ENCODE data around the gene PKP2.

Gene PKP2

DNA sequence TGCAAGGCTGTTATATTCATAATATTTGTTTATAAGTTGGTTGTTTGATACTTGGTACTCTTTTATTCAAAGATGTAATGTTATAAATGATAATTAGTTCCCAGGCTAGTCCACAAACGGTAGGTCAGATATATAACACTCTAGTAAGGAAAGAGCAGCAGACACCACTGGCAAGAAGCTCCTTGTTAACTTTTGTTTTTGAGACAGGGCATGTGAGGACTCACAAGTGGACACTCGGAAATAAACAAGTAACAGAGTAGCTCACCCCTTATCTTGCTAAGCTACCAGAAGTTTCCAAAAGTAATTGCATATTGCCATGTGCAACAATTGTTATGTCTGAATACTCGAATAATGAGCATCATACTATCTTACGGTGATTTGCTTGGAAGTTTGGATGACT, 102.3 kb downstream of the PKP2 start:
- no peaks in the 10 kb centered on the region for H3K4me1 ChIP-seq (ENCODE audit: control insufficient read depth, insufficient read depth, low read length)
- H3K36me3 ChIP-seq (ENCODE audit: control insufficient read depth, insufficient read depth, low read length), result no peaks in the 10 kb centered on the region
- no peak overlapping the region for H3K4me3 ChIP-seq (ENCODE audit: insufficient read depth, low read depth, low read length)
- WGBS, 2 experiments, result 95% methylated on average over 4 of the region's 4 CpGs
- no peaks in the 10 kb centered on the region for H3K27me3 ChIP-seq (ENCODE audit: control insufficient read depth, insufficient read depth, low read length, poor library complexity, severe bottlenecking)
- no peaks in the 10 kb centered on the region for H3K9me3 ChIP-seq (ENCODE audit: control insufficient read depth, low read length)
- H3K27ac ChIP-seq (ENCODE audit: insufficient read depth, low read depth, low read length, poor library complexity, severe bottlenecking), result no peak overlapping the region

DNA sequence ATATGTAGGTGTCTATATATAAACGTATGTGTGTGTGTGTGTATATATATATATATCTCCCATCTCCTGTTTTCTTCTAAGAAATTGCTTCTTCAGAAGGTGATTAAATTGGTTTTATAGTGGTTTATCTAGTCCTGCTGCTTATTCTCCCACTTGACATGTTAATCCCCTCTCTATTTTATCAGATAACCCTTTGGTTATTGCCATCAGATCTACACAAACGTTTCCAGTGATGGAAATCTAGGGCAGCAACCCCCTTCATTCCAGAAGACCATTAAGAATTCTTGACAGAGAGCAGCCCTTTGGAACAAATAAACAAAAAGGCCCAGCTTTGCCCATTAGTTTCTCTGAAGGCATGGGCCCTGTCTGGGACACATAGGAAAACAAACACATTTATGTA, 106.7 kb downstream of the PKP2 start:
- Histone ChIP-seq H3K9me3 (ENCODE audit: control insufficient read depth, low read length) (no peaks in the 10 kb centered on the region), H3K4me1 (ENCODE audit: control insufficient read depth, insufficient read depth, low read length) (no peaks in the 10 kb centered on the region), H3K4me3 (ENCODE audit: insufficient read depth, low read depth, low read length) (no peak overlapping the region), H3K36me3 (ENCODE audit: control insufficient read depth, insufficient read depth, low read length) (no peaks in the 10 kb centered on the region), H3K27me3 (ENCODE audit: control insufficient read depth, insufficient read depth, low read length, poor library complexity, severe bottlenecking) (no peaks in the 10 kb centered on the region), H3K27ac (ENCODE audit: insufficient read depth, low read depth, low read length, poor library complexity, severe bottlenecking) (no peak overlapping the region)
- 86 to 87% methylated on average over 1 of the region's 2 CpGs for WGBS, 2 experiments

DNA sequence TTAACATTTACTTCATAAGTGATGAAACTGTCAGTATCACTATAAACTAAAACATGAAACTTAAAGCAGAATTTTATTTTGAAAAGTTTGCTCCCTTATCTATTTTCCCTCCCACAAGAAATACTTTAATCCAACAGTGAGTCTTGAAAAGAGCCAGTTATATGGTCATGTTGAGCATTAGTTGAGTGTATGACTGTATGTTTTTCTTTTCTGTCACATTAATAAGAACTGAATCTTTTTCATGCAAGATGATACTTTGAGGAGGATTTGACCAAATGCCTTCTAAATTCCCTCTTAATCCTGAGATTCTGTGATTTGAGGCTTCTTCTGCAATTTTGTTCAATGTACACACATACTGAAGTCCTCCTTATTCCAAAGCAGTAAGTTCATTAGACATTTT, 107.1 kb downstream of the PKP2 start:
- no peaks in the 10 kb centered on the region for H3K9me3 ChIP-seq (ENCODE audit: control insufficient read depth, low read length)
- H3K4me3 ChIP-seq (ENCODE audit: insufficient read depth, low read depth, low read length), result no peak overlapping the region
- no peaks in the 10 kb centered on the region for H3K4me1 ChIP-seq (ENCODE audit: control insufficient read depth, insufficient read depth, low read length)
- no peaks in the 10 kb centered on the region for H3K27me3 ChIP-seq (ENCODE audit: control insufficient read depth, insufficient read depth, low read length, poor library complexity, severe bottlenecking)
- H3K27ac ChIP-seq (ENCODE audit: insufficient read depth, low read depth, low read length, poor library complexity, severe bottlenecking), result no peak overlapping the region
- H3K36me3 ChIP-seq (ENCODE audit: control insufficient read depth, insufficient read depth, low read length), result no peaks in the 10 kb centered on the region

DNA sequence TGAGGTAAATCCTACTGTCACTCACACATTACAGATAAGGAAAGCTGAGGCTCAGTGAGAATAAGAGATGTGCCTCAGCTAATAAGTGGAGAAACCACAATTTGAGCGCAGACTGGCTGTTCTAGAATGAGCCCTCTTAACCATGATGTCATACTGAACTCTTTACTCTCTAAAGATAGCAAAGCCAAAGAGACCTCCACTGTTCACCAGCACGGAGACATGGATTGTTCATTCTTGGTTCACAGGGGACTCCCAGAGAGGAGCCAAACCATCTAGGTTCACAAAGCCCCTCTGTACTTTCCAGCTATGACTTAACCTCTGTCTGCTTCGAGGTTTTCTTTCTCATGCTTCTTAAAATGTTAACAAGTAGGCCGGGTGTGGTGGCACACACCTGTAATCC, 108.2 kb downstream of the PKP2 start:
- Histone ChIP-seq H3K4me3 (ENCODE audit: insufficient read depth, low read depth, low read length) (no peak overlapping the region), H3K4me1 (ENCODE audit: control insufficient read depth, insufficient read depth, low read length) (no peaks in the 10 kb centered on the region), H3K27ac (ENCODE audit: insufficient read depth, low read depth, low read length, poor library complexity, severe bottlenecking) (no peak overlapping the region), H3K36me3 (ENCODE audit: control insufficient read depth, insufficient read depth, low read length) (no peaks in the 10 kb centered on the region), H3K9me3 (ENCODE audit: control insufficient read depth, low read length) (no peaks in the 10 kb centered on the region), H3K27me3 (ENCODE audit: control insufficient read depth, insufficient read depth, low read length, poor library complexity, severe bottlenecking) (no peaks in the 10 kb centered on the region)
- 93 to 98% methylated on average over 4 of the region's 4 CpGs for WGBS, 2 experiments

DNA sequence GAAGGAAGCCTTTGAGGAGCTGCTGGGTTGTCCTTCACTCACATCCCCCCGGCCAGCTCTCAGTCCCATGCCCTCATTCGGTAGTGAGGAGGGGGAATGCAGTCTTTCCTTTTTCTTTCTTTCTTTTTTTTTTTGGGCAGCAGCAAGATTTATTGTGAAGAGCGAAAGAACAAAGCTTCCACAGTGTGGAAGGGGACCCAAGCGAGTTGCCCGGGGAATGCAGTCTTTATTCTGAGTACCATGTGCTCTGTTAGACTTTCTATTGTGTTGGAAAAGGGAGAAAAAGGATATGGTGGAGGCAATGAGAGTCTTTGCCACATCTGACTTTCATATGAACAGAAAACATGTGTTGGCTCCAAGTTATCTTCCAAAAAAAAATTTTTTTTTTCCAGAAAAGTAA, 111.0 kb downstream of the PKP2 start:
- H3K27ac ChIP-seq (ENCODE audit: insufficient read depth, low read depth, low read length, poor library complexity, severe bottlenecking), result no peak overlapping the region
- H3K4me1 ChIP-seq (ENCODE audit: control insufficient read depth, insufficient read depth, low read length), result no peaks in the 10 kb centered on the region
- H3K4me3 ChIP-seq (ENCODE audit: insufficient read depth, low read depth, low read length), result no peak overlapping the region
- no peaks in the 10 kb centered on the region for H3K9me3 ChIP-seq (ENCODE audit: control insufficient read depth, low read length)
- H3K27me3 ChIP-seq (ENCODE audit: control insufficient read depth, insufficient read depth, low read length, poor library complexity, severe bottlenecking), result no peaks in the 10 kb centered on the region
- WGBS, 2 experiments, result 86 to 91% methylated on average over 5 of the region's 5 CpGs
- H3K36me3 ChIP-seq (ENCODE audit: control insufficient read depth, insufficient read depth, low read length), result no peaks in the 10 kb centered on the region

DNA sequence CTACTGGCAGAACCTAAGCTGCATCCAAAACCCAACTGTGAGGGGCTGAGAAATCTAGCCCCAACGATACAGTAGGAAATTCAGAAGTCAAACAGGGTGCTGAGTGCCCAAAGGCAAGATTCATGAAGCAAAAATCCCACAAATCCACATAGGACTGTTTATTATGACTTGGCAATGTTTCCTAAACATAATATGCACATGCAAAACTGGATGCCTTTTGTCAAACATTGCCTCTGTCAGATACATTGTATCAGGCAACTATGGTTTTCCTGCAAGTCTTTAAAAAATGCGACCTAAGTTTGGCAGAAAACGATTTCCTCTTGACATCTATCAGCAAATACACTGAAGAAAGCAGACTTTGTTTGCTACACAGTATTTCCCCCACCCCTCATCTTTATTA, 113.5 kb downstream of the PKP2 start:
- Histone ChIP-seq H3K4me1 (ENCODE audit: control insufficient read depth, insufficient read depth, low read length) (no peaks in the 10 kb centered on the region), H3K36me3 (ENCODE audit: control insufficient read depth, insufficient read depth, low read length) (no peaks in the 10 kb centered on the region), H3K27me3 (ENCODE audit: control insufficient read depth, insufficient read depth, low read length, poor library complexity, severe bottlenecking) (no peaks in the 10 kb centered on the region), H3K9me3 (ENCODE audit: control insufficient read depth, low read length) (no peaks in the 10 kb centered on the region), H3K27ac (ENCODE audit: insufficient read depth, low read depth, low read length, poor library complexity, severe bottlenecking) (no peak overlapping the region), H3K4me3 (ENCODE audit: insufficient read depth, low read depth, low read length) (no peak overlapping the region)
- 89 to 92% methylated on average over 3 of the region's 3 CpGs for WGBS, 2 experiments

DNA sequence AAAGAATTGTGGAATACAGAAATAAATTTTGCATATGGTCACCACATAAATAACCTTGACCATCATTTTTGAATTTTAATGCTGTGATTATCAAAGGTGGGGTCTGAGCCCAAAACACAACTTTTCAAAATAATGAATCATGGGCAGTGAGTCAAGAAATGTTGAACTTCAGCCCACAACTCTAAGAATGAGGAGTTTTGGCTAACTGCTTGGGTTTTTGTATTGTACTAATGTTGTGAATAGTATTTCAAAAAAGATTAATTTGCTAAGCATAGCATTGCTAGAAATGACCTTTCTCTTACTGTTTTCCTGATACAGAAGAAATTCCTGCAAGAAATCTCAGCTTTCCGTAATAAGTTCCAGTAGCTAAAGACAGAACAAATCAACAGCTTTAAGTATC, 116.5 kb downstream of the PKP2 start:
- Histone ChIP-seq H3K36me3 (ENCODE audit: control insufficient read depth, insufficient read depth, low read length) (no peaks in the 10 kb centered on the region), H3K27ac (ENCODE audit: insufficient read depth, low read depth, low read length, poor library complexity, severe bottlenecking) (no peak overlapping the region), H3K4me3 (ENCODE audit: insufficient read depth, low read depth, low read length) (no peak overlapping the region), H3K27me3 (ENCODE audit: control insufficient read depth, insufficient read depth, low read length, poor library complexity, severe bottlenecking) (no peaks in the 10 kb centered on the region), H3K4me1 (ENCODE audit: control insufficient read depth, insufficient read depth, low read length) (no peaks in the 10 kb centered on the region), H3K9me3 (ENCODE audit: control insufficient read depth, low read length) (no peaks in the 10 kb centered on the region)
- 93 to 100% methylated on average over 1 of the region's 1 CpG for WGBS, 2 experiments

DNA sequence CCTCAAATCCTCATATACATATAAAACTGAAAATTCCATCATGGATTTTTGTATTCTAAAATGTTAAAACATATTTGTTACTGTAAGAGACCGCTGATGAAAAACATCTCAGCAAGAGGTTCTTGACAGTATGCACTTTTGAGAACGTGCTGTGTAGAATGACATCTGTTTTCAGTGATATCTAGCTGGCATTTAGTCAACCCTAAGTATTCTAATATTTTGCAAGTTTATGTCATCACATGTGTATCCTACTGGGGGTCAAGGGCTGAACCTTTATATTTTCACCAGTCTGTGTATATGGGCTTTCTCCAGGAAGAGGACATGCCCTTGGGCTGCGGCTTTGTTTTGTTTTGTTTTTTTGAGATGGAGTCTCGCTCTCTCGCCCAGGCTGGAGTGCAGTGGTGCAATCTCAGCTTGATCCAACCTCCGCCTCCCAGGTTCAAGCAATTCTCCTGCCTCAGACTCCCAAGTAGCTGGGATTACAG, 118.8 kb downstream of the PKP2 start:
- Histone ChIP-seq H3K36me3 (ENCODE audit: control insufficient read depth, insufficient read depth, low read length) (no peaks in the 10 kb centered on the region), H3K4me1 (ENCODE audit: control insufficient read depth, insufficient read depth, low read length) (no peaks in the 10 kb centered on the region), H3K27ac (ENCODE audit: insufficient read depth, low read depth, low read length, poor library complexity, severe bottlenecking) (no peak overlapping the region), H3K27me3 (ENCODE audit: control insufficient read depth, insufficient read depth, low read length, poor library complexity, severe bottlenecking) (no peaks in the 10 kb centered on the region), H3K9me3 (ENCODE audit: control insufficient read depth, low read length) (no peaks in the 10 kb centered on the region), H3K4me3 (ENCODE audit: insufficient read depth, low read depth, low read length) (no peak overlapping the region)
- 87 to 98% methylated on average over 6 of the region's 6 CpGs for WGBS, 2 experiments

DNA sequence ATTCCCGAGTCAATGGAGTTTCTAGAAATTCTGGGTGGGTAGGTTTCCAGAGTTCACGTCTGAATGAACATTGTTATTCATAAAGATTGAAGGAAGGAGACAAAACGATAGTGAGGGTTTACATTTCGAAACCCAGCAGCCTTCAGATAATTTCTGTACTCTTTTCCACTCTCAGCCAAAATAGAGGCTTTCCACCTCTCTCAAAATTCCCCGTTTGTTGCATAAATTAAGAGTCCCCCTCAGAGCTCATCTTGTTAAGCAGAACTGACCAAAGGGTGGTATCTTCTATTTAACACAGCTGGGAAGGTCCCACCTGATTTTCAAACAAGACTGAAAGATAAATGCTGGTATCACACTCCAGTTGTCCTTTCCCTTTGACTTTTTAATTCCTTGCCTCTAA, 119.4 kb downstream of the PKP2 start:
- Histone ChIP-seq H3K4me3 (ENCODE audit: insufficient read depth, low read depth, low read length) (no peak overlapping the region), H3K27ac (ENCODE audit: insufficient read depth, low read depth, low read length, poor library complexity, severe bottlenecking) (no peak overlapping the region), H3K4me1 (ENCODE audit: control insufficient read depth, insufficient read depth, low read length) (no peaks in the 10 kb centered on the region), H3K27me3 (ENCODE audit: control insufficient read depth, insufficient read depth, low read length, poor library complexity, severe bottlenecking) (no peaks in the 10 kb centered on the region), H3K9me3 (ENCODE audit: control insufficient read depth, low read length) (no peaks in the 10 kb centered on the region), H3K36me3 (ENCODE audit: control insufficient read depth, insufficient read depth, low read length) (no peaks in the 10 kb centered on the region)
- 81 to 84% methylated on average over 5 of the region's 5 CpGs for WGBS, 2 experiments

DNA sequence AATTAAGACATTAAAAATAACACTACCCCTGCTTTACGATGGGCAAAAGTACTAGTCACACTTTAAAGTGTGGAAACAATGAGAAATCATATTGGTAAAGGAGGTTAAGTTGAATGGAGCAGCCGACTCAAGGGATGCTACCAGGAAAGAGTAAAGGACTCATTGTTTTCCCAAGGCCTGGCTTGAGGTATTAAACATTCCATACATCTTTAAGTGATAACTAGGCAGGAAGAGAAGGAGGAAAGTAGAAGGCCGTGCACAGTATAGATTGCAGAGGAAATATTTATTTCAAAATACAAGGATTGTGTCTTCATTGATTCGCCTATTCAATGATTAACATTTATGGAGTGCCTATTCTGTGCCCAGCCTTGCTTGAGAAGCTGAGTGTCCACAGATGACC, 120.3 kb downstream of the PKP2 start:
- Histone ChIP-seq H3K9me3 (ENCODE audit: control insufficient read depth, low read length) (no peaks in the 10 kb centered on the region), H3K4me1 (ENCODE audit: control insufficient read depth, insufficient read depth, low read length) (no peaks in the 10 kb centered on the region), H3K27ac (ENCODE audit: insufficient read depth, low read depth, low read length, poor library complexity, severe bottlenecking) (no peak overlapping the region), H3K4me3 (ENCODE audit: insufficient read depth, low read depth, low read length) (no peak overlapping the region), H3K27me3 (ENCODE audit: control insufficient read depth, insufficient read depth, low read length, poor library complexity, severe bottlenecking) (no peaks in the 10 kb centered on the region), H3K36me3 (ENCODE audit: control insufficient read depth, insufficient read depth, low read length) (no peaks in the 10 kb centered on the region)
- 92 to 94% methylated on average over 4 of the region's 4 CpGs for WGBS, 2 experiments

DNA sequence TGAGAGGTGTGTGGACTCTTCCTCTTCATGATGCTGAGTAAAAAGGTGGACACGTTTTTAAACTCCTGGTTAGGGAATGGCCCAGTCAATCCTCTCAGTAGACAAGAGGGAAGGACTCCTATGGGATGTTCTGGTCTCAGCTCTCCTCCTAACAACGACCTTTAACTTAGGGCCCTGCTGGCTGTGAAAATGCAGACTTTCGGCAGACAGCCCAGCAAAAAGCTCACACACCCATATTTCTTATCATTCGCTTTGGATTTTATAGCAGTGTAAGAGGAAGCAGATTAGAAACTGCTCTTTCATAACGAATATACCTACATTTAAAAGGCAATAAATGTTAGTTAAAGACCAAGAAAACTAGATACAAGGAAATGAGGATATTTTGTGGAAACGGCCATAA, 122.9 kb downstream of the PKP2 start:
- H3K4me3 ChIP-seq (ENCODE audit: insufficient read depth, low read depth, low read length), result no peak overlapping the region
- 81 to 93% methylated on average over 4 to 5 of the region's 6 CpGs for WGBS, 2 experiments
- no peaks in the 10 kb centered on the region for H3K9me3 ChIP-seq (ENCODE audit: control insufficient read depth, low read length)
- H3K36me3 ChIP-seq (ENCODE audit: control insufficient read depth, insufficient read depth, low read length), result no peaks in the 10 kb centered on the region
- H3K27me3 ChIP-seq (ENCODE audit: control insufficient read depth, insufficient read depth, low read length, poor library complexity, severe bottlenecking), result no peaks in the 10 kb centered on the region
- no peak overlapping the region for H3K27ac ChIP-seq (ENCODE audit: insufficient read depth, low read depth, low read length, poor library complexity, severe bottlenecking)
- H3K4me1 ChIP-seq (ENCODE audit: control insufficient read depth, insufficient read depth, low read length), result peaks cover 13% of the 10 kb centered on the region
